OCI-LY7 (cell line): ENCODE measurements around the gene TSHZ2.

Source experiments
- EZH2phosphoT487 ChIP-seq: fragments of 200-600 bp; sonication (generic); IDR thresholded peaks from 2 replicates; pipeline ENCODE4 v1.6.1; 2018; ENCODE audit warnings: low read depth, borderline replicate concordance, mild to moderate bottlenecking, mixed run types, antibody characterized with exemption, low read length, moderate library complexity, mixed read lengths
- TF ChIP-seq, protein P1 (sequence below): fragments of 200-600 bp; sonication (generic); conservative IDR thresholded peaks from 2 replicates; pipeline ENCODE4 v1.5.1; 2014; ENCODE audit warnings: mild to moderate bottlenecking, antibody characterized with exemption, low read length, moderate library complexity, mixed read lengths

DNA sequence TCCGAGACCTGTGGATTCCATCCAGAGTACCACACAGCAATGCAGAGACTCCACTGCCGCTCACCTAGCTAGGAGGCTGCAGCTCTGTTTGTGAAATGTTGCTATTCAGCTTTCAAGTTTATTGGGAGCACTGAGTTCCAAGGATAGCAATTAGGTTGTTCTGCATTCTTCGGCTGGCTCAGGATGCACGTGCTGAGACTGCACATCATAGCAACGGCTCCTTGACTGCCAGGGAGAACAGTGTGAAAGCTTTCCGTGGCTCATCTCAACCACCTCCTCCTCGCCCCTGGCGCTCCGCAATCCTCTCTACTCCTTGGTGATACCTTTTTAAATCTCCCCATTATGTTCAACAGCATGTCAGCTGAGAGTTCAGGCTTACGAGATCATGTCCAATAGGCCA is 116.6 kb downstream of the TSHZ2 start:
- TF ChIP-seq, protein P1, sequence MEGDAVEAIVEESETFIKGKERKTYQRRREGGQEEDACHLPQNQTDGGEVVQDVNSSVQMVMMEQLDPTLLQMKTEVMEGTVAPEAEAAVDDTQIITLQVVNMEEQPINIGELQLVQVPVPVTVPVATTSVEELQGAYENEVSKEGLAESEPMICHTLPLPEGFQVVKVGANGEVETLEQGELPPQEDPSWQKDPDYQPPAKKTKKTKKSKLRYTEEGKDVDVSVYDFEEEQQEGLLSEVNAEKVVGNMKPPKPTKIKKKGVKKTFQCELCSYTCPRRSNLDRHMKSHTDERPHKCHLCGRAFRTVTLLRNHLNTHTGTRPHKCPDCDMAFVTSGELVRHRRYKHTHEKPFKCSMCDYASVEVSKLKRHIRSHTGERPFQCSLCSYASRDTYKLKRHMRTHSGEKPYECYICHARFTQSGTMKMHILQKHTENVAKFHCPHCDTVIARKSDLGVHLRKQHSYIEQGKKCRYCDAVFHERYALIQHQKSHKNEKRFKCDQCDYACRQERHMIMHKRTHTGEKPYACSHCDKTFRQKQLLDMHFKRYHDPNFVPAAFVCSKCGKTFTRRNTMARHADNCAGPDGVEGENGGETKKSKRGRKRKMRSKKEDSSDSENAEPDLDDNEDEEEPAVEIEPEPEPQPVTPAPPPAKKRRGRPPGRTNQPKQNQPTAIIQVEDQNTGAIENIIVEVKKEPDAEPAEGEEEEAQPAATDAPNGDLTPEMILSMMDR: no peak
- no peak for TF ChIP-seq EZH2phosphoT487
